ENCODE results near the gene P2RX4. TPM values are rescaled to one million over a fixed set of nuclear protein-coding genes. Genes with fewer than 3 reads are reported as not detected.

The P2RX4 gene
- total and polyA plus RNA-seq, 9 of the 15 experiments (the other 6 are each of a cell fraction or from before 2014, with no cell fraction given): 6.6 to 21.5 (median 11.7) TPM

GRCh38 chr12:121209624-121210572 lies at the start of gene P2RX4 (continued):
- TF ChIP-seq SREBF1 (IDR thresholded peaks at IDR 0.05; ENCODE audit: borderline replicate concordance, low read depth, low read length) (no peak), ZBTB40 (IDR thresholded peaks at IDR 0.05) (no peak), ZBTB40 (CRISPR knock-in tag; IDR thresholded peaks at IDR 0.05) (no peak), YBX1 (IDR thresholded peaks at IDR 0.05) (no peak), FOXJ2 (tag; IDR thresholded peaks at IDR 0.05) (no peak), BHLHE40 (IDR thresholded peaks at IDR 0.05; ENCODE audit: low read length) (peak; percentile 80), ZNF699 (CRISPR knock-in tag; IDR thresholded peaks at IDR 0.05; ENCODE audit: insufficient replicate concordance) (no peak), ZBTB8A (IDR thresholded peaks at IDR 0.05; ENCODE audit: partially characterized antibody) (no peak), L3MBTL2 (IDR thresholded peaks at IDR 0.05) (peak; percentile 90), ZNF140 (CRISPR knock-in tag; IDR thresholded peaks at IDR 0.05) (no peak), ZNF445 (CRISPR knock-in tag; IDR thresholded peaks at IDR 0.05; ENCODE audit: low read depth) (no peak), PHB (CRISPR knock-in tag; IDR thresholded peaks at IDR 0.05) (no peak), FUS (optimal IDR thresholded peaks at IDR 0.05; ENCODE audit: low read depth, low read length) (peak; percentile 71), FOXO4 (CRISPR knock-in tag; IDR thresholded peaks at IDR 0.05) (no peak), MED1 (CRISPR knock-in tag; IDR thresholded peaks at IDR 0.05; ENCODE audit: borderline replicate concordance) (0 out of 2 replicates have a peak, but pooled peaks have one; percentile 87)
